Stimulated activated naive CD8-positive, alpha-beta T cell treated with anti-CD3 and anti-CD28 coated beads, Interleukin-15, amount 100 ng/mL, for 72 hours (primary cell): ENCODE data around the gene ARHGEF11.
"Not testable (repeated sequence)": the region's sequence is repeated elsewhere in the genome, so short reads cannot be mapped to it uniquely, and the experiment has no call there.

ENCODE experiments used
- ATAC-seq: fragments of 150-1000 bp; cut with Tn5 transposase; 2 replicates; pipeline ENCODE4 v1.10.0; 2021; ENCODE audit warnings: mild to moderate bottlenecking, moderate library complexity
- DNase-seq, 2 donors: peaks; one replicate each; pipeline ENCODE4 v3.0.0; 2021 to 2022
- H3K27ac Mint-ChIP-seq, 2 donors: one replicate each; pipeline ENCODE4 v1.8.0; 2022; ENCODE audit warnings: mild to moderate bottlenecking in 2 of 2, mixed read lengths in 2 of 2, moderate library complexity in 2 of 2
- H3K27me3 Mint-ChIP-seq: one replicate; pipeline ENCODE4 v1.8.0; 2022; ENCODE audit warnings: mixed read lengths
- H3K4me1 Mint-ChIP-seq: one replicate; pipeline ENCODE4 v1.8.0; 2022; ENCODE audit warnings: mild to moderate bottlenecking, mixed read lengths
- H3K4me3 Mint-ChIP-seq, 2 donors: one replicate each; pipeline ENCODE4 v1.8.0; 2022; ENCODE audit warnings: mild to moderate bottlenecking in 2 of 2, mixed read lengths in 2 of 2, moderate library complexity in 1 of 2
- H3K9me3 Mint-ChIP-seq, 2 donors: one replicate each; pipeline ENCODE4 v1.8.0; 2022; ENCODE audit warnings: mixed read lengths in 2 of 2

Gene ARHGEF11

DNA sequence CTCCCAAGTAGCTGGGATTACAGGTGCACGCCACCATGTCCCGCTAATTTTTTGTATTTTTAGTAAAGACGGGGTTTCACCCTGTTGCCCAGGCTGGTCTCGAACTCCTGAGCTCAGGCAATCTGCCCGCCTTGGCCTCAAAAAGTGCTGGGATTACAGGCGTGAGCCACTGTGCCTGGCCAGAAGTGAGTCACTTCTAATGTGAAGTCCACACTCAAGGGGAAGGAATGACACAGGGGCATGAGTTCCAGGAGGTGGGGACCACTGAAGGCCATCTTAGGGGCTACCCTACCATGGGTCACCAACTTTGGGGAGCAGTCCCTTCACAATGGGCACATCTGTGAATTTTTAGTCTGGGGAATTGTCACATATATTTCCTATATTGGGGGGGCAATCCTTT, 118.8 kb downstream of the ARHGEF11 start:
- H3K4me3 Mint-ChIP-seq, H3K9me3 Mint-ChIP-seq, DNase-seq, H3K27ac Mint-ChIP-seq, ATAC-seq: not testable (repeated sequence)
- peaks cover 53% of the 10 kb centered on the region for H3K4me1 Mint-ChIP-seq
- H3K27me3 Mint-ChIP-seq, result peaks cover 100% of the 10 kb centered on the region

DNA sequence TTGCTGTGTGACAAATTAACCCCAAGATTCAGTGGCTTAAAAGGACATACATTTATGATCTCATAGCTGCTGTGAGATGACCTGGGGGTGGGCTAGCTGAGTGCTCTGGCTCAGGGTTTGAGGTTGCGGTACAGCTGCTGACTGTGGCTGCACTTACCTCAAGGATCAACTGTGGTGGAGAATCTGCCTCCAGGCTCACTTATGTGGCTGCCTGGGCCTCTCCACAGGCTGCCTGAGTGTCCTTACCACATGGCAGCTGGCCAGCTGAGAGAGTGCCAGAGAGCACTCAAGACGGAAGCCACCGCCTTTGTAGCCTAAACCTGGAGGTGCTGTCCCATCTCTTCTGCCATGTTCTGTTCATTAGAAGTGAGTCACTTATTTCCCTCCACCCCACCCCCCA, 119.4 kb downstream of the ARHGEF11 start:
- Mint-ChIP-seq H3K4me1 (peaks cover 48% of the 10 kb centered on the region), H3K27me3 (peaks cover 100% of the 10 kb centered on the region), H3K9me3 (no peaks in the 10 kb centered on the region), H3K4me3 (no peak overlapping the region), H3K27ac (no peak overlapping the region)
- ATAC-seq (peak; percentile 92), DNase-seq (peak; percentile 80 to 91)

DNA sequence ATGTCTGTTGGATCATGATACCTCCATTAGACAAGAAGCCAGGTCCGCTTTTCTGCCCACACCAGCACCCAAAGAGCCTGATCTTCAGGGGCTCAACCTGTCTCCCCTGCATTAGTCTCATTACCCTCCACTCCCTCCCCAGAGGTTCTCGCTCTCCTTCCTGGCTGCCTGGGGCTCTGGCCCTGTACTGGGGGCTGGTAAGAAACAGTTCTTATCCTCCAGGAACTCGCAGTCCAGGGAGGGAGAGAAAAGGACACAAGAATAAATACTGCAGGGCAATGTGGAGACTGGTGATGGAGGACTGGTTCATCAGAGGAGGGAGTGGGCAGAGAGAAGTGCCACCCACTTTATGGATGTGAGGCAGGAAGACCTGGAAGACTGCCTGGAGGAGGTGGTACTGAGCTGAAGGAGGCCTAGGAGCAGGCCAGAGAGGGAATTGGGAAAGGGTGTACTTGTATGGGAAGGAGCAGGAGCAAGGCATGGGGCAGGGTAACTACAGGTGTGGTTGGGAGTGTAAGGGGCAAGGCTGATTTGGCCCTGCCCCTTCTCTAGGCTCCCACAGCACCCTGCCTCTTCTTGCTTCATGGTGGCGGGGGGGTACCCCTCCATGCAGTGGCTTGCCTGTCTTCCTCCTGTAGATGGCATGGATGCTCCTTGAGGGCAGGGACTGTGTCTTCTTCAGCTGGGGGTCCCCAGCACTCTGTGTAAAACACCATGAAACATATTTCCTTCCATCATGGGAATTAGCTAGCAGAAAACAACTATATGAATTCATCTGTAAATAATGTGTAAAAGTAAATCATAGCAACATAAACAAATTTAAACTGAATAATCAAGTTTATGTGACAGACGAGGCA, 120.2 kb downstream of the ARHGEF11 start:
- ATAC-seq (no peak), DNase-seq (no peak)
- Mint-ChIP-seq H3K9me3 (no peaks in the 10 kb centered on the region), H3K27ac (no peak overlapping the region), H3K4me3 (no peak overlapping the region), H3K27me3 (peaks cover 100% of the 10 kb centered on the region), H3K4me1 (peaks cover 48% of the 10 kb centered on the region)

DNA sequence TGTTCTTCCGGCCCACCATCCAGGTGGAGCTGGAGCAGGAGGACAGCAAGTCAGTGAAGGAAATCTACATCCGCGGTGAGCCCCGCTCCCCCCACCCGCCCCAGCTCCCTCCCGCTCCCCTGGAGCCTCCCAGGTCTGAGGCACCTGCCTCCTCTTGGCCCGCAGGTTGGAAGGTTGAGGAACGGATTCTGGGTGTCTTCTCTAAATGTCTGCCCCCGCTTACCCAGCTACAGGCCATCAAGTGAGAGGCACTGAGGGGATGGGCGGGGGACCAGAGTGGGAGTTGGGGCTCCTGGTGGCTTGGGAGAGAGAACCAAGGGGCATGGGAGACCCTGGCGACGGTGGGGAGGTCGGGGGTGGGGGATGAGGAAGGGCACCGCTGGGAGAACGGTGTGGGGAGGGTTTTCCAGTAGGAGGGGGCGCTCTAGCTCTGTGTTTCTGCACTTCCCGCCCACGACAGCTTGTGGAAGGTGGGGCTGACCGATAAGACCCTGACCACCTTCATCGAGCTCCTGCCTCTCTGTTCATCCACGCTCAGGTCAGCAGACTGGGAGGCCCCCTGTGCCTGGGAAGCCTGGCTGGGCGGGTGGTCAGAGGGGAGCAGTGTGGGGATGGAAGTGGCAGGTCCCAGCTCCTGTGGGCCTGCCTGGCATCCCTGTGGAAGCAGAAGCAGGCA, 120.9 kb downstream of the ARHGEF11 start:
- DNase-seq (no peak), ATAC-seq (no peak)
- Mint-ChIP-seq H3K27ac (no peak overlapping the region), H3K27me3 (peaks cover 98% of the 10 kb centered on the region), H3K4me3 (no peak overlapping the region), H3K9me3 (no peaks in the 10 kb centered on the region), H3K4me1 (peaks cover 50% of the 10 kb centered on the region)

DNA sequence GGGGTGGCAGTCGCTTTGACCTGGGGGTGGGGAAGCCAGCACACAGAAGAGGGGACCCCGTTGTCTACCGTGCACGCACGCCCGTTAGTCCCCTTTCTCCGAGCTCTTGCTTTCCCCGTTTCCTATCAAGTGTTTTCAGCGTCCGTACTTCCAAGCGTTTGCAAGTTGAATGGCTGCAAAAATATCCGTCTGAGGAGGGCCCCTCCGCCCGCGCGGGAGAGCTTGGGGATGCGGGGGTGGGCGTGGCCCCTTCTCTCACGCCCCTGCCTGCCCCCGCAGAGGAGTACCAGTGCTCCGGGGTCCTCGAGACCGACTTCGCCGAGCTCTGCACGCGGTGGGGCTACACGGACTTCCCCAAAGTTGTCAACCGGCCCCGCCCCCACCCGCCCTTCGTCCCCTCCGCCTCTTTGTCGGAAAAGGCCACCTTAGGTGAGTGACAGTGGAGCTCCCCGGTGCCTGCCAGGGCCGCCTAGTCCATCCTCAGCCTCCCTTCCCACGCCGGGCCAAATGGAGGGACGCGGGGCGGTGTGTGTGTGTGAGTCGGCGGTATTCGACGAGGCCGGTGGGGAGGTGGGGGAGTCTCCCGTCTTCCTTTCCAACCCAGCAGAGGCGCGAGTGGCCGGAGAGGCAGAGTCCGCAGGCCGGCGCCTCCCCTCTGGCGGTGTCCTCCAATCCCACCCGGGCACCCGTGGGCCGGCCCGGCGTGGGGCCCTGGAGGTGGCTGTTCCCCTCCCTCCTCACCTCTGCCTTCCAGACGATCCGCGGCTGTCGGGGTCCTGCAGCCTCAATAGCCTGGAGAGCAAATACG, 121.7 kb downstream of the ARHGEF11 start:
- Mint-ChIP-seq H3K27me3 (peaks cover 96% of the 10 kb centered on the region), H3K27ac (no peak overlapping the region), H3K4me1 (peaks cover 50% of the 10 kb centered on the region), H3K9me3 (no peaks in the 10 kb centered on the region), H3K4me3 (peak overlapping the region in 1 of 2 donors; percentile 50)
- DNase-seq (no peak), ATAC-seq (no peak)

DNA sequence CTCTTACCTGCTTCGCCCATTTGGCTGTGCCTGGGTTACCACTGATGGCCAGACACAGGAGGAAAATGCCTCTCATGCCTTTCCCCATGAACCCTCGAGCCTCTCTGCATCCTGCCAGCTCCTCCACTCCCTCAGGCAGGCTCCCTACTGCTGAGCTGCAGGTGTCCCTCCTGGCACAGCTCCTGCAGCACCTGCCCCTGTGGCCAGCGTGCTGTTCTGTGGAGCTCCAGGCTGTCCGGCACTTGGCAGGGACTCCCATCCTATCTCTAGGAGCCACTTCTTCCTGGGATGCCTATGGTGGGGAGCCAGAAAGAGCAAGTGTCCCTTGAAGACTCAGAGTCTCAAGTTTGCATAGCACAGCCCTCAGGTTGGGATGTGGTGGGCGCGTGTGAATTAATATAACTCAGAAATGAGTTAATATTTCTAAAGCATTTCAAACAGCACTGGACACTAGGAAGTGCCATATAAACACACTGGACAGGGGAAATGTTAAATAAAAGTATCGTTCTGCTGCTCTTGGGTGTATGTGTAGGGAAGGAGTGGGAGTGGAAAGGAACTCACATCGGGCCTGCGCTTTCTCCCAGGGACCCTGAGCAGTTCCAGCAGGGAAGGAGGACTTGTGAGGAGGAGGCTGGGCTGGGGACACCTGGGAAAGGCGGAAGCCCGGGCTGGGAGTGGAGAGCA, 122.4 kb downstream of the ARHGEF11 start:
- Mint-ChIP-seq H3K9me3 (no peaks in the 10 kb centered on the region), H3K4me3 (peak overlapping the region in 1 of 2 donors; percentile 50), H3K27me3 (peaks cover 95% of the 10 kb centered on the region), H3K27ac (no peak overlapping the region), H3K4me1 (peaks cover 49% of the 10 kb centered on the region)
- ATAC-seq (no peak), DNase-seq (no peak)

DNA sequence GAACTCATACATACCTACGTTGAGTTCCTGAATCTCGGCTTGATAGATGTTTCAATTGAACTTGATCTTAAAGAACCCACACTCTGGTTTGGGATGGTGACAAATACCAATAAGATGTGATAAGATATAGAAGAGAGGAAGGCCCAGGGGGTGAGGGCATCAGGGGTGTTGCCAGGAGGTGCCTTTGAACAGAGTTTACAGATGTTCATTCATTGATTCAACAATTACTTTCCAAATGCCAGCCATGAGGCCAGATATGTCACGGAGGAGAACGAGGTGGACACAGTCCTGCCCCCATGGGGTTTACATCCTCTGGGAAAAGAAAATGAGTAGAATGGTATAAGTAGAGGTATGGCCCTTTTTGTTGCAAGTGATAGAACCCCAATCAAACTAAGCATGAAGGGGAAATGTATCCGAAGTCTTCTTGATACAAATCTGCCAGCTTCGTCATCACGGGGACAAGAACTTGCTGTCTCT, 124.5 kb downstream of the ARHGEF11 start:
- H3K27ac Mint-ChIP-seq, result no peak overlapping the region
- H3K9me3 Mint-ChIP-seq, result no peaks in the 10 kb centered on the region
- peaks cover 28% of the 10 kb centered on the region for H3K4me1 Mint-ChIP-seq
- DNase-seq (no peak), ATAC-seq (no peak)
- H3K4me3 Mint-ChIP-seq, result no peak overlapping the region
- H3K27me3 Mint-ChIP-seq, result peaks cover 81% of the 10 kb centered on the region

DNA sequence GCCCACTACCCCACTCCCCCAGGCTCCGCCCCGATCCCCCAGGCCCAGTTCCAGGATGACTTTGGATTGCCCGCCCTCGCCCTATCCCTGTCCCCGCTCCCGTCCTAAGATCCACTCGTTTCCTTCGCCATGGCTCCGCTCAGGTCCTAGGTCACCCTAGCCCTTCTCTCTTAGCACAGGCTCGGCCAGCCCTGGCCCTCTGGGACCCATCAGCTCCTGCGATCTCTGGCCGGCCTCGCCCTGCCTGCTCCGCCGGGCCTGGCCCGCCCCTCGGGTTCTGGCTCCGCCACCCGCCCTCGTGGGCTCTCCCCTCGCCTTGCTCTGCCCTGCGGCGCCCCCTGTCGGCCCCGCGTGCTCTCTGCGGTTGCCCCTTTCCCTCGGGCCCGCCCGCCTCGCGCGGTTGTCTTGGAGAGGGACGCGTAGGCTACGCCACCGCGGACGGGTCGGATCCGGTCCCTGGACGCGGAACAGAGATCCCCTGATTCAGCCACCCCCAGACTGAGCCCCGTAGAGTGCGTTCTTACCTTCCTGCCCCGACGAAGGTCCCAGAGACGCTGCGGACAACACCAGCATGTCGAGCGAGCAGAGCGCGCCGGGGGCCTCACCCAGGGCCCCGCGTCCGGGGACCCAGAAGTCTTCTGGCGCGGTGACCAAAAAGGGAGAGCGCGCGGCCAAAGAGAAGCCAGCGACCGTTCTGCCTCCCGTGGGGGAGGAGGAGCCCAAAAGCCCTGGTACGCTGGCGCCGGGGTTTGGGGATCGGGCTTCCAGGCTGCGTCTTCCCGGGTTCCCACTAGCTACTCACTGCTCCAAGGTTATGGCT, 125.1 kb downstream of the ARHGEF11 start, which contains the start of gene LRRC71:
Gene LRRC71 (plus strand): TSS at position 400 of the 820 bp plus-strand sequence. CDS start 172 bp downstream, at position 572.
- no peaks in the 10 kb centered on the region for H3K9me3 Mint-ChIP-seq
- peak; percentile 77 to 82 for DNase-seq
- H3K27me3 Mint-ChIP-seq, result peaks cover 81% of the 10 kb centered on the region
- peaks cover 22% of the 10 kb centered on the region for H3K4me1 Mint-ChIP-seq
- H3K4me3 Mint-ChIP-seq, result peak within 1 kb of the TSS; percentile 25 to 48
- H3K27ac Mint-ChIP-seq, result no peak within 1 kb of the TSS
- ATAC-seq, result peak; percentile 87

DNA sequence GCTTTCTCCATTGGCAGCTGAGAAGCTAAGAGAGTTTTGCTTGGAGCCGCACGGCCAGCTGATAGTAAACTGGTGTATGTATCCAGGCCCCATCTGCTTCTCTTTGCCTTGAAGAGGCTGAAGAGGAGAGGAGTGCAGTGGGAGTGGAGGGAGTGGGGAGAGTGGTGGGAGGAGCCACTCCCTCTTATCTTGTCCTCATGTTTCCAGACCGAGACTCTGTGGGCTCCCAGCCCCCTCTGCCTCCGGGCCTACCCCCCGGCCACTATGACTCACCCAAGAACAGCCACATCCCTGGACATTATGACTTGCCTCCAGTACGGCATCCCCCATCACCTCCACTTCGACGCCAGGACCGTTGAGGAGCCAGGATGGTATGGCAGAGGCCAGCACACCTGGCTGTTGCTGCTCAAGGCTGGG, 131.1 kb downstream of the ARHGEF11 start:
- Mint-ChIP-seq H3K27ac (no peak overlapping the region), H3K27me3 (peaks cover 68% of the 10 kb centered on the region), H3K4me1 (no peaks in the 10 kb centered on the region), H3K4me3 (no peak overlapping the region), H3K9me3 (no peaks in the 10 kb centered on the region)
- ATAC-seq (no peak), DNase-seq (no peak)

DNA sequence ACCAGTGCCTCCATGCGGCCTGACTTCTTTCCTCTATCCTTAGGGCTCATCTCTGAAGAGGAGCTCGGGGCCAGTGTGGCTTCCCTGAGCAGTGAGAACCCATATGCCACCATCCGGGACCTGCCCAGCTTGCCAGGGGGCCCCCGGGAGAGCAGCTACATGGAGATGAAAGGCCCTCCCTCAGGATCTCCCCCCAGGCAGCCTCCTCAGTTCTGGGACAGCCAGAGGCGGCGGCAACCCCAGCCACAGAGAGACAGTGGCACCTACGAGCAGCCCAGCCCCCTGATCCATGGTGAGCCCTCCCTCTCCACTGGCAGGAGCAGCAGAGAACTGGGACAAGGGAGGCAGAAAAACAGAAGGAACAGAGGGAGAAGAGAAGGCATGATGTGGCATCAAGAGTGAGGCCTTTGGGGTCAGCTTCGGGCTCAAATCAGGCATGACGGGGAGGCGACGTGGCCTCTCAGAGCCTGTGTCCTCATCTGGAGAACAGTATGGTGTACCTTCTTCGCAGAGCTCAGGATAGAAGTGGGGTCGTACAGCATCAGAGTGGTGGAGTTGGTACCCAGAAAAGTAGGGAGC, 131.6 kb downstream of the ARHGEF11 start:
- ATAC-seq (no peak), DNase-seq (no peak)
- Mint-ChIP-seq H3K27me3 (peaks cover 63% of the 10 kb centered on the region), H3K9me3 (no peaks in the 10 kb centered on the region), H3K4me1 (no peaks in the 10 kb centered on the region), H3K4me3 (no peak overlapping the region), H3K27ac (no peak overlapping the region)

DNA sequence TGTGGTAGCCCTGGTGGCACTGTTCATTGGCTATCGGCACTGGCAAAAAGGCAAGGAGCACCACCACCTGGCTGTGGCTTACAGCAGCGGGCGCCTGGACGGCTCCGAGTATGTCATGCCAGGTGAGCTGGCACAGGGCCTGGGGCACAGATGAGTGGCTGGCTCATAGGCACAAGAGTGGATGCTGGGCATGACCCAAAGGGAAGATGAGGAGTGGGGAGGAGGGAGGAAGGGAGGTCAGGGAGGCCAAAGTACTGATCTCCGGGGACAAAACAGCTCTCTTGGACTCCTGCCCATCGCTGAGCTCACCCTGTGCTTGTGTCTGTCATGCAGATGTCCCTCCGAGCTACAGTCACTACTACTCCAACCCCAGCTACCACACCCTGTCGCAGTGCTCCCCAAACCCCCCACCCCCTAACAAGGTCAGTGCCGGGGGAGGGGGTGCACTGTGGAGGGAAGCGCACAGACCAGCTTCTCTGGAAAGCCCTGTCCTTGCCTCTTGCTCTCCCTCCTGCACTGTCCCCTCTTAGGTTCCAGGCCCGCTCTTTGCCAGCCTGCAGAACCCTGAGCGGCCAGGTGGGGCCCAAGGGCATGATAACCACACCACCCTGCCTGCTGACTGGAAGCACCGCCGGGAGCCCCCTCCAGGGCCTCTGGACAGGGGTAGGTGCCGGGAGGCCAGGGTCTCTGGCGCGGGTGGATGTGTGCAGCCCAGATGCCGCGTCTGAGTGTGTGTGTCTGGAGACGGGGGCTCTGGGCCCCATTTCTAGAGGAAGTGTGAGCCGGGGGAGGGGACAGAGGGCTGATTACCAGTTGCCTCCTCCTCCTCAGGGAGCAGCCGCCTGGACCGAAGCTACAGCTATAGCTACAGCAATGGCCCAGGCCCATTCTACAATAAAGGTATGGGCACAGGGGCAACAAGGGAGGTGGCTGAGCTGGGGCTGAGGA, 132.4 kb downstream of the ARHGEF11 start:
- no peak overlapping the region for H3K4me3 Mint-ChIP-seq
- peak overlapping the region in 1 of 2 donors; percentile 84 for H3K27ac Mint-ChIP-seq

DNA sequence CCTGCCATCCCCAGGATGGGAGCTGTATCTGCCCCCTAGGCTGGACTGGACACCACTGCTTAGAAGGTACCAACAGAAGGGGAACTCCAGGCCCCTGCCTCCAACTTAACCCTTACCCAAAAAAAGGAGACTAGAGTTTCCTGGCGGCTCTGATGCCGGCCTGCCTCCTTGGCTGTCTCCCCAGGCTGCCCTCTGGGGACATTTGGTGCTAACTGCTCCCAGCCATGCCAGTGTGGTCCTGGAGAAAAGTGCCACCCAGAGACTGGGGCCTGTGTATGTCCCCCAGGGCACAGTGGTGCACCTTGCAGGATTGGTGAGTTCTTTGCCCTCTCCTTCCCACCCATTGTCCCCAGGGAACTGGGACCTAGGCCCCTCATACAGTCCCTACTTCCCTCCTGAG, 133.2 kb downstream of the ARHGEF11 start:
- peaks cover 56% of the 10 kb centered on the region for H3K27me3 Mint-ChIP-seq
- no peak overlapping the region for H3K27ac Mint-ChIP-seq
- no peak overlapping the region for H3K4me3 Mint-ChIP-seq
- DNase-seq (no peak), ATAC-seq (no peak)
- peaks cover 3% of the 10 kb centered on the region for H3K4me1 Mint-ChIP-seq
- H3K9me3 Mint-ChIP-seq, result no peaks in the 10 kb centered on the region

More for the DNA sequence above, 132.4 kb downstream of the ARHGEF11 start:
- Mint-ChIP-seq H3K4me1 (no peaks in the 10 kb centered on the region), H3K27me3 (peaks cover 56% of the 10 kb centered on the region), H3K9me3 (no peaks in the 10 kb centered on the region)
- ATAC-seq, result peak; percentile 27
- DNase-seq, result no peak
